Hematopoietic multipotent progenitor cell treated with erythropoietin and hydrocortisone succinate and interleukin-3 and kit ligand, for 15 days (in vitro differentiated cells): ENCODE measurements around the gene DDTL.
"Not testable (repeated sequence)": the region's sequence is repeated elsewhere in the genome, so short reads cannot be mapped to it uniquely, and the experiment has no call there.

Source experiments
- DNase-seq: peaks from one replicate; pipeline ENCODE4 v3.0.0-alpha.2; 2015; ENCODE audit warnings: low spot score

The DDTL gene

DNA sequence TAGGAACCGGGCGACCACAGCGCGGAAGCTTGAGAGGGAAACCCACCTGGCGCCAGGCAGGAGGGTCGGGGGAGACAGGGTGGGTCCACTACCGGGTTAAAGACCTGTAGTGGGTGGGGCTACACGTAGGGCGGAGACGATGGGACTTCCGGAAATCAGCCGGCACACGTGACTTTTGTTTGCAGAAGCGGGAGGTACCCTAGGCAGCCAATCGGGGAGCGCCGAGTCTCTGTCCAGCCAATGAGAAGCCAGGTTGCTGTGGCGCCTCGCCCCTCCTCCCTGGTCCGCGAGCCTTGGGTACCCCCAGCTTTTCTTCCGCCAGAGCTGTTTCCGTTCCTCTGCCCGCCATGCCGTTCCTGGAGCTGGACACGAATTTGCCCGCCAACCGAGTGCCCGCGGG, at the start of gene DDTL:
DDTL (plus strand) TSS at position 321 of the 400 bp plus-strand sequence; CDS start at position 348, 27 bp downstream.
- not testable (repeated sequence) for DNase-seq

DNA sequence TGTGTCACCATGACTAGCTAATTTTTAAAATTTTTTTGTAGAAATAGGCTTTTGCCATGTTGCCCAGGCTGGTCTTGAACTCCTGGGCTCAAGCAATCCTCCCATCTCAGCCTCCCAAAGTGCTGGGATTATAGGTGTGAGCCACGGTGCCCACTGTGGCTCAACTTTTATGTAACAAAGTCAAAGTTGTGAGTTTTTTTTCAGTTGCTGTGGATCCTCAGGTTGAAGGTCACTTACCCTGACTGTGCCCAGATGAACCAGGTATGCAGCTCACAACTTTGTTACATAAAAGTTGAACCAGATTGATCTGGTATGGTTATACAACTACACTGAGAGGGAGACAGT, 46.4 kb upstream of the DDTL start:
- not testable (repeated sequence) for DNase-seq

DNA sequence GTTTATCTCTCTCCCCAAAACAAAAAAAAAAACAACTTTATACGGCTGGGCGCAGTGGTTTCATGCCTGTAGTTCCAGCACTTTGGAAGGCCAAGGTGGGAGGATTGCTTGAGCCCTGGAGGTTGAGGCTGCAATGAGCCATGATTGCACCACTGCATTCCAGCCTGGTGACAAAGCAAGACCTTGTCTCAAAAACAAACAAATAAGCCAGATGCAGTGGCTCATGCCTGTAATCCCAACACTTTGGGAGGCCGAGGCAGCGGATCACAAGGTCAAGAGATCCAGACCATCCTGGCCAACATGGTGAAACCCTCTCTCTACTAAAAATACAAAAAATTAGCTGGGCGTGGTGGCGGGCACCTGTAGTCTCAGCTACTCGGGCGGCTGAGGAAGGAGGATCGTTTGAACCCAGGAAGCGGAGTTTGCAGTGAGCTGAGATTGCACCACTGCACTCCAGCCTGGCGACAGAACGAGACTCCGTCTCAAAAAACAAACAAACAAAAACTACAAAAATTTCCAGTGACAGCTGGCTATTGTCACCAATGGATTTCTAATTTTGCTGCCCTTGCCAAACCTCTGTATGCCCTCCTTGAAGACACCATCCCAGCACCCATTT, 45.0 kb upstream of the DDTL start:
- DNase-seq = not testable (repeated sequence)

DNA sequence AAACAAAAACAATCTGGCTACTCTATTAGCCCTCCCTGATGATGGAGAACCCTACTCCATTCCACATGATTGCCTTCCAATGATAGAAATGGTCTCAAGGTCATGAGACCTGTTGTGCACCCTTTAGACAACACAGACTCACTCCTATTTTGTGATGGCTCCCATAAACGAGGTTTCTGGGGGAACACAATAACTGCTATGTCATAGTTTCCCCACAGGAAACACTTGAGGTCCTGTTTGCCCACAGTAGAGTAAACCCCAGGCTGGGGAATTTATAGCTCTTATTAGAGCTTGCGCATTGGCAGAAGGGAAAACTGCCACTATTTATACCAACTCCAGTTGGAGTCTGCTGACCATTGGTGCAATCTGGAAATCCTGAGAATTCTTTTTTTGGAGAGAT, 43.8 kb upstream of the DDTL start:
- no peak for DNase-seq

DNA sequence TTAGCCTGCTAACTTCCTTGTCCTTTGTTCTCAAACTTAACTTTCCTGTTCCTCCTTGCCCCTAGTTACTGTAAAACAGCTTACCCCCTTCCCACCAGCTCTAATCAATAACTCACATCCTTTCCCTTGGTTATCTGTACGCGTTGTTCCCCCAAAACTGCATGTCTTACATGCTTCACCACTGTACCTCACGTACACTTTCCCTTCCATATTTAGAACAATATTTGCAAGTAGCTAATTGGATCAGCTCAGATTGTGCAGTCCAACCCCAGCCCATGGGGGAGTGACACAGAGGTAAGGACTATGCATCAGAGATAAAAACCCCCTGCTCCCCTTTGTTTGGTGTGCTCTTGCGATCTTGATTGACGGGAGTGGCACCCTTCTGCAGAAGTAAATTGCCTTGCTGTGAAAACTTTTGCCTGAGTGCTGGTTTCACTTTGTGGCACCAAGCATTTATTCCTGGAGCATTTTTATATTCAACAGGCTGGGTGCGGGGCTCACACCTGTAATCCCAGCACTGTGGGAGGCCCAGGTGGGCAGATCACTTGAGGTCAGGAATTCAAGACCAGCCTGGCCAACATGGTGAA, 41.6 kb upstream of the DDTL start:
- no peak for DNase-seq

DNA sequence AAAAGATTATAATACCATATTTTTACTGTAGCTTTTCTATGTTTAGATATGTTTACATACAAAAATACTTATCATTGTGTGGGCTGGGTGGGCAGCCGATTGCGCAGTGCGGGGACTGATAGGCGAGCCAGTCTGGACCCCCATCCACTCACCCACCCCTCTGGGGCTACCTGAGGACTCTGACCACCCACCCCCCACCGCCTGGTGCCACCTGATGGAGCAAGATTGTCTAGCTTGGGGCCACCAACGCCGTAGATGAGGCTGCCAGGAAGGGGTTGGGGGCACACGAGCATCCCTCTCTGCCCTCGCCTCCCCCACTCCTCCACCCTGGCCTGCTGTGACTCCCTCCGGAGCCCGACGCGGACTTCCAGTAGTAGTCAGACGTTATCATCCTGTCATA, 40.1 kb upstream of the DDTL start:
- DNase-seq = no peak

DNA sequence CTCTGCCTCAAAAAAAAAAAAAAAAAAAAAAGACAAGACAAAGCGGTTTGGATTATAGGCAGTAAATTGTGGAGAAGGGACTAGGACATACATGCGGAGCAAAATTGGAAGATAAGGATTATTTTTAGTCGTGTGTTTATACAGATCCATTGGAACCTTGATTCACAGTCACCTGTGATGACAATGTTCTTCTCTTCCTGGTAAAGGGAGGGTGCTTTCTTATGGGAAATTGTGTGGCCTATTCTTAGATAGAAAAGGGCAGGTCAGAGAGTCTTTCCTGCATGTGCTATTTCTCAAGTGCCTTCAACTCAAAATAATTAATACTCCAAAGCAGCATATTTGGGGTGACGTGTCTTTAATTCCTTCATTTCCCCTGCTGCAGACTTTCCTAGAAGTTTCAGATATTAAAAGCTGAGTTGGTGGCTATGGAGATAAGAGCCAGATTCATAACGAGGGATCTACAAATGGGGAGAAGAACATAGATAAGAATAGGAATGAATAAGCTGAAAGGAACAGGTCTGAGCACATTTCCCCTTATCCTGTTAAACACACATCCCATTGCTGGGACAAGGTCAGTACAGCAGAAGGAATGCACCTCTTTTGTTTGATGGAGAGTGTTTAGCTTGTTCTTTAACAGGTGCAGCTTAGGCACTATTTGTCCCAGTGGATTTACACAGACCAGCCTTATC, 28.2 kb upstream of the DDTL start:
- peak; percentile 15 for DNase-seq

DNA sequence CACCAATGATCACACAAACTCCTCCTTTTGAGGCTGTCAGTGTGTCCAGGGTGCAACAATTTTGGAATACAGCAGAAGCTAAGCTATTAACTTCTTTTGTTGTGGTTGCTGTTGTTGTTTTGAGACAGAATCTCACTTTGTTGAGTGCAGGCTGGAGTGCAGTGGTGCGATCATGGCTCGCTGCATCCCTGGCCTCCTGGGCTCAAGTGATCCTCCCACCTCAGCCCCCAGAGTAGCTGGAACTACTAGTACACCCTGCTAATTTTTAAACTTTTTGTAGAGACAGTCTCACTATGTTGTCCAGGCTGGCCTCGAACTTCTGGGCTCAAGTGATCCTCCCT, 27.7 kb upstream of the DDTL start:
- no peak for DNase-seq

DNA sequence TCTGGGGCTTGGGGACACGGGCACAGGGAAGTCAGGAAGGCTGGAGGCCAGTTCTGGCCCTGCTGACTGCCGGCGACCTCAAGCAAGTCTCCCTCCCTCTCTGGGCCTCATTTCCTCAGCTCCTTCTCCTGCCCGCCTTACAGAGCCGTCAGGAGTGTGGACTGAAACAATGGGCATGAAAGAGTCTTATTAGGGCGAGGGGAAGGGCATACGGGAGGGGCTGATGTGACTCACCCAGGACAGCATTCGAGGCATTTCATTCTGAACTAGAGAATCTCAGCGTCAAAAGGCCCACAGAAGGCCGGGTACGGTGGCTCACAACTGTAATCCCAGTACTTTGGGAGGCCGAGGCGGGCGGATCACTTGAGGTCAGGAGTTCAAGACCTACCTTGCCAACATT, 26.5 kb upstream of the DDTL start:
- DNase-seq = not testable (repeated sequence)

DNA sequence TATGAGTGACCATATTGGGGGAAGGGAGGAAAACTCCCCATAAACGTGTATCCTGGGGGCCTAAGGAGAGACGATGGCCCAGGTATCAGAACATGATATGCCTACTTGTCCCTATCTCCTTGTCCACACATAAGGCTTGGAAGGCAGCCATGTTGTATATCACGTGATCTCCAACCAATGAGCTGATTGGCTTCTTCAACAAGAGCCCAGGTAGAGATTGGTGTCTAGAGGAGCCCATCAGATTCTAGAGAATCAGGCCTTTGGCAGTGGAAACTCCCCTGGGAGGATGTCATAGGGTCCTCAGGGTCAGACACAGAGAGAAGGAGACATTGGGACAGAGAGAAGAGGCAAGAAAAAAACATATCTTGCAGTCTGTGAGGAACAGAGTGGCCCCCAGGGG, 19.3 kb upstream of the DDTL start:
- peak; percentile 47 for DNase-seq

DNA sequence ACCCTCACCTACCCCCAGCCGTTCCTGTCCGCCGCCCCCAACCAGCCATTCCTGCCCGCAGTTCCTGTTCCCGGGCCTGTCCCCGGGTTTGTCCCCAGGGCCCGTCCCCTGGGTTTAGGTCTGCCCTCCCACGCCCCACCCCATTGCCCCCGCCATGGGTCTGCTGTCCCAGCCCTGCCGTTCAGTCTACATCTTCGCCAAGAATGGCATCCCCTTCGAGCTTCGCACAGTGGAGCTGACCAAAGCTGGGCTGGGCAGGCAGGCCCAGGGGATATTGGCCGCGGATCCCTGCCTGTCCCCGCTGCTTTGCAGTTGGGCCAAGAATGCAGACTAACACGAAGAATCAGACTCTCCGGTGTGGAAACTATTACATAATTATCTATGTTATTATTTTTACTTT, 16.9 kb upstream of the DDTL start:
- not testable (repeated sequence) for DNase-seq

DNA sequence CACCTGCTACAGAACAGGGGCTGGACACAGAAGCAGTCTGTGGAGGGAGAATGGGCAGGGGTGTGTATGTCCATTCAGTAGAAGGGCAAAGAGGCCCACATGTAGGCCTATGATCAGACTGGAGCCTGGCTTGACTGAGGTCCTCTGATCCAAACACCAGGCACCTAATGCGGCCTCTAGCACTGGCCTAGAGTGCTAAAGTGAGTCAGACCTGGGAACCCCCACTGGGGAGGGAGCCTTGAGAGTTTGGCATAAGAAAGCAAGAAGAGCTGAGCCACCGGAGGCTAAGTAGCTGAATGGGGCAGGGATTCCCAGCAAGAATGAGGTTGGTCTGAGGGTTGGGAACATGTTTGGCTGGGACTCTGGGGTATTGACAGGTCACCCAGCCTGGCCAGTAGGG, 15.3 kb upstream of the DDTL start:
- DNase-seq = not testable (repeated sequence)

DNA sequence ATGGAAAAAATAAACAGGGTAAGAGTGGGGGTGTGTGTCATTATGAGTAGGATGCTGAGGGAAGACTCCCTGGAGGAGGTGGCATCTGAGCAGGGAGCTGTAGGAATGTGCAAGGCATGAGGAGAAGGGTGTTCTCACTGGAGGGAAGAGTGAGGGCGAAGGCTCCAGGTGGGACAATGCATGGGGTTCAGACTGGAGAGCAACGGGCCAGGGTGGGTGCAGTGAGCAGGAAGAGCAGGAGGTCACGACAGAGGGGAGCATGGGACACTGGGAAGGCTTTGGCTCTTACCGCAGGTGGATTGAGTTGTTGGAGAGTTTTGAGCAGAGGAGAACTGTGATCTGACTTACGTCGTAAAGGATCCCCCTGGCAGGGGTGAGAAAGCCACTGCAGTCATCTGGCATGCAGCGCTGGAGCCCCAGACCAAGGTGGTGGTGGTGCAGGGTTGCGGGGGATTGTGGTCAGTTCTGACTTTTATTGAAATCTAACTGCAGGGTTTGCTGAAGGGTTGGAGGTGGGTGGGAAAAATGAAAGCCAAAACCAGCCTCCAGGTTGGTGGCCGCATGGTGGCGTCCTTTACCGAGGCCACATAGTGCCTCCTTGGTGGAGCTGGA, 13.8 kb upstream of the DDTL start:
- not testable (repeated sequence) for DNase-seq

DNA sequence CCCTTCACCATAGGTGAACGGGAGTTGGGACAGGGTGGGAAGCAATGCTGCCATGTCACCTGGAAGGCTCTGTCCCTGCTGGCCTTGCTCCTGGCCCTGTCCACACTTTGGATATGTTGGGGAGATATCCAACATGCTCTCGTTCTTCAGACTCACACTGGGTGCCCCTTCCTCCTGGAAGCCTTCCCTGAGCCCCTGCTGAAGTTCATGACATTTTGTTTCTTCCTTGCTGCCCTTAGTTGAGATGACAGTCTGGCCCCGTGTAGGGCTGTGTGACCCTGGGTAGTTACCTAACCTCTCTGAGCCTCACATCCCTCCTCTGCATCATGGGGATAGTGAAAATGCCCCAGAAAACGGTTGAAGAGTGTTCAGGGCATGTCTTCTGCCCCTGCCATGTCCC, 13.2 kb upstream of the DDTL start:
- DNase-seq = not testable (repeated sequence)

DNA sequence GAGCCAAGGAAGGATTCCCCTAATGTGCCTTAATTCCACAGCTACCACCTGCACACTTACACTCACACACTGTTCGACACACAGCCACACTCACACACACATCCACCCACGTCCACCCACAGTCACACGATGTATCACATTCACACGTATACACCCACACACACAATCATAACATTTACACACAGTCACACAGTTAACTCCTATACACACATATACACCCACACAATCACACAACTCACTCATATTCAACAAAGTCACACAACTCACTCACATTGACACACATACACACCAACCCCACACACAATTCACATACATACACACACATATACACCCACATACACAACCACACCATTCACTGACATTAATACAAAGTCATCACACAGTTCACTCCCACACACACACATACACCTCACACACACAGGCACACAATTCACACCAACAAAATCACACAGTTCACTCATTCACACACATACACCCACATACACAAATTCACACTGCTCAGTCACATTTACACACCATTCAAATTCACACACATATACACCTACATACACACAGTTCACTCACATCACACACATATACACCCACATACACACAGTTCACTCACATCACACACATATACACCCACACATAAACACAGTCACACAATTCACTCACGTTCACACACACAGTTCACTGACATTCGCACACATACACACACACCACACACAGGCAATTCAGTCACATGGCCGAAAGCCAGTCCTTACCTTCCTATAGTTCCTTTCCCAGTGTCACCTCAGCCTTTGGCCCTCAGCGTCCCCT, 12.3 kb upstream of the DDTL start:
- not testable (repeated sequence) for DNase-seq

DNA sequence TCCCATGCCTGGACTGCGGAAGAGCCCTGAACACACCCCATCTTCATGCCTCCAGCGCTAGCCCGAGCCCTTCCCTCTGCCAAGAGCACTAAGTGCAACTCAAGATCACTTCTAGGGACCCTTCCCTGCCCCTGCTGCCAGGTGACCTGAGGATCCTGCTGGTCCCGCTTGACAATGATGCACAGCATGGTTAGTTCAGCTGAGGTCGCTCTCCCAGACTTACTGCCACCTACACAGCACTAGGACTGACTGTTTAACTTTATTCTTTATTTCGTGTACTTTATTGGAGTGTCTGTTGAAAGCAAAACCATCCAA, 11.7 kb upstream of the DDTL start:
- not testable (repeated sequence) for DNase-seq

DNA sequence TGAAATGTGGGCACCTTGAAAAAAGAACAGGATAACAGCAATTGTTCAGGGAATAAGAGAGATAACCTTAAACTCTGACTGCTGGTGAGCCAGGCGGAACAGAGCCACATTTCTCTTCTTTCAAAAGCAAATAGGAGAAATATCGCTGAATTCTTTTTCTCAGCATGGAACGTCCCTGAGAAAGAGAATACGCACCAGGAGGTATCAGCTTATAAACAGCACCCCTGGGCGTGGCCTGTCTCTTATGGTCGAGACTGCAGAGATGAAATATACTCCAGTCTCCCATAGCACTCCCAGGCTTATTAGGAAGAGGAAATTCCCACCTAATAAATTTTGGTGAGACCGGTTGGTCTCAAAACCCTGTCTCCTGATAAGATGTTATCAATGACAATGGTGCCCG, 10.8 kb upstream of the DDTL start:
- DNase-seq = not testable (repeated sequence)

DNA sequence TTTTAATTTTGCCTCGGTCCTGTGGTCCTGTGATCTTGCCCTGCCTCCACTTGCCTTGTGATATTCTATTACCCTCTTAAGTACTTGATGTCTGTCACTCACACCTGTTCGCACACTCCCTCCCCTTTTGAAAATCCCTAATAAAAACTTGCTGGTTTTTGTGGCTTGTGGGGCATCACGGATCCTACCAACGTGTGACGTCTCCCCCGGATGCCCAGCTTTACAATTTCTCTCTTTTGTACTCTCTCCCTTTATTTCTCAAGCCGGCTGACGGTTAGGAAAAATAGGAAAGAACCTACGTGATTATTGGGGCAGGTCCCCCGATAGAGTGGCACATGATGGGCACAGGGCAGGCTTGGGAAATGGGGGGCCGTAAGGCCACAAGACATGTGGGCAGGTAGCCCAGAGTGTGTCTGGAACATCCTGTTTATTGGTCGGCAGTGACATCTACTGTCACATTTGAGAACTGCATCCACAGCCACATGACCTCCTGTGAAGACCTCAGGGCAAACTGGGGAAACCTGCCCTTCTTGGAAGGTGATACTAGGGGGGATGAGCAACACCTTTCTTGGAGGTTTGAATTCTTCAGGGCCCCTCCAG, 10.3 kb upstream of the DDTL start:
- DNase-seq = peak; percentile 79

DNA sequence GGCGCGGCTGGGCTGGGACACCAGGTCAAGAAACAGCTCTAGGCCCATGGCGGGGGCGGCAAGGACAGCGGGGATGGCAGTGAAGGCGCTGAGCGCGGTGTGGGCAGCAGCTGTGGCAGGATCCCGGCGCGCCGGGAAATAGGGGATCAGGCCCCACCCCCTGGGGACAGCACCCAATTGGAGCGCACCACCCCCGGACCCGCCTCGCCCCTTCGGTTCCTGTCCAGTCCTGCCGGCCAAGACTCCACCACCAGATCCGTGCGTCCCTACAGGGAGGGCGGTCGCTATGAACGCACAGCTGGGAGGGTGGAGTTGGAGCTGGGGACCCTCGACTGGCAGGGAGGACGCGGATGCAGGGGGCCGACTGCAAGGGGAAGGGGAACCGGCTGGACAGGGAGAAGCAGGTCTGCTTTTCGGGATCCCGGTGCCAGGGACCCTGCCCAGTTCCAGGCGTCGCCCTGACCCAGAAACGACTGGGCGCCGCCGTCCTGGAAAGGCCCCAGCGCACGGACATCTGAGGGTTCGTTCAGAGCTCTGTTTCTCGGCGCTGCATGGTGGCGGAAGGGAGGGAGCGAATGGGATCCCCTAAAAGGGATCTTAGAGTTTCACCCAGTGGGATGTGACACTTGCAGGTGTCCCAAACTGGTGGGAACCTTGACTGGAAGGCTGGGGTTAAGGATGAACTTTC, 5.5 kb upstream of the DDTL start, which contains the start of gene GSTT2B:
GSTT2B (minus strand) TSS at position 112 of the 688 bp plus-strand sequence; CDS start at position 48, 64 bp downstream.
- not testable (repeated sequence) for DNase-seq

DNA sequence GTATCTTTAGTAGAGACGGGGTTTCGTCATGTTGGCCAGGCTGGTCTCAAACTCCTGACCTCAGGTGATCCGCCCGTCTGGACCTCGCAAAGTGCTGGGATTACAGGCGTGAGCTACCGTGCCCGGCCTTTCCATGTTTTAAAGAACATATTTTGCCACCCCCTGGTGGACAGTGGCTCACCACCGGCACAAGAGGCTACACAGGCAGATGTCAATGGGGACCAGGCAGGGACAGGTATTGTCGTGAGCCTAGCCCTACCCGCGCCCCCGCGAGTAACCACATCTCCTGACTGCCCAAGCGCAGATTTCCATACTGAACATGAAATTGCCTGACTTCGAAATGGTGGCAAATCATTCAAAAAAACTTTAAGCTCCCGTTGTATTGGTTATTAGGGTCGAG, 594 bp upstream of the DDTL start:
- not testable (repeated sequence) for DNase-seq

DNA sequence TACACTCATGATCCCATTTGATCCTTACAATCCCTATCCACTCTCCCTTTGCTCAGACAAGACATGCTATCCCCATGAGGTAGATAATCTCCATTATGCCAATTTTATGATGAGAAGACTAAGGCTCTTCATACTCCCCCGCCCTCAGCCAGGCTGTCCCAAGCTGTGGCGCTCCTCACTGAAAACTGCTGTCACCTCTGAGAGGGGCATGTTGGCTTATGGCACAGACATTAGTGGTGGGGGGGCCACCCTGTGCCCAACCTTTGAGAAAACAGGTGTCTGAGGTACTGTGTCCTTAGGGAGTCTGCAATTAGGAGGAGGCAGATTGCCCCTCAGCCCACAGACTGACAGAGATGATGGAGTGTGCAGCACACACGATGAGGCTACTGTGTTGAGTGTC, 2.4 kb downstream of the DDTL start:
- DNase-seq = no peak
